GM19240 (cell line): Measurements from ENCODE around the gene YY1AP1.
"Not testable (repeated sequence)": the region's sequence is repeated elsewhere in the genome, so short reads cannot be mapped to it uniquely, and the experiment has no call there.

Experiments used
- DNase-seq: peaks from one replicate; pipeline ENCODE4 v3.0.0; 2011; ENCODE audit warnings: low spot score; ENCODE audit not compliant: insufficient read length

YY1AP1 gene

DNA sequence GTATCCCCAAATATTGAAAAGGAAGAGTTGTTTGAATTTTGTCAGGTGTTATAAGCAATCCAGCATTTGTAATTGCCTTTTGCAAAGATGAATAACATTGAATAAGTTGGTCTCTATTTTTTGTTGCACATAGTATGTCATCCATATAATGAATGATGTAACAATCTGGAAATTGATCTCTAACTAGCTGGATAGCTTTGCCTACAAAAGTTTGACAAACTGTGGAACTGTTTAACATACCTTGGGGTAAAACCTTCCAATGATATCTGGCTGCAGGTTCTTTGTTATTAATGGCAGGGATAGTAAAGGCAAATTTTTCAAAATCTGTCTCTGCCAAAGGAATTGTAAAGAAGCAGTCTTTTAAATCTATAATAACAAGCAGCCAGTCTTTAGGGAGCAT lies 8.0 kb upstream of the YY1AP1 start:
- DNase-seq = no peak

DNA sequence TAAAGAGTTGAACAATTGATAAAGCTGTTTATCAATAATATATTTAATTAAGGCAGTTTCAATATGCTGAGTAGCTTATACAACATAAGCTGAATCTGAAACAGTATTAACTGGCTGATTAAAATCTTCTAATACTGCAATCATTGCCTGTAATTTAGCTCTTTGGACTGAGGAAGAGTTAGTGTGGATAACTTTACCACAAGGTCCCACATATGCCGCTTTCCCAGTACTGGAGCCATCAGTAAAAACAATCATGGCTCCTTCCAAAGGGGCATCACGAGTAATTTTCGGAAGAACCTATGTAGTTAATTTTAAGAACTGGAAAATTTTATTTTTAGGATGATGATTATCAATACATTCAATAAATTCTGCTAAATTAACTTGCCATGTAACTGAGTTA lies 7.0 kb upstream of the YY1AP1 start:
- no peak for DNase-seq

DNA sequence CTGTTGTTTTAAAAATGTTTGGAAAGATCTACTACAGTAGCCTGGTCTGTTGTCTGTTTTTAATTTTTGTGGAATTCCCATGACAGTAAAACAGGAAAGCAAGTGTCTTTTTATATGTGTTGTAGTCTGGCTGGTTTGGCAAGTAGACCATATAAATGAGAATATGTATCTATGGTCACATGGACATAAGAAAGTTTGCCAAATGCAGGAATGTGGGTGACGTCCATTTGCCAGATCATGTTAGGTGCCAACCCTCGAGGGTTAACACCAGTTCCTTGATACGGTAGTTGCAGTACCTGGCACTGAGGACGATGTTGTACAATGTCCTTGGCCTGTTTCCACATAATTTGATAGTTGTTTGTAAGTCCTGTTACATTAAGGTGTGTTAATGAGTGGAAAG lies 6.5 kb upstream of the YY1AP1 start:
- no peak for DNase-seq

DNA sequence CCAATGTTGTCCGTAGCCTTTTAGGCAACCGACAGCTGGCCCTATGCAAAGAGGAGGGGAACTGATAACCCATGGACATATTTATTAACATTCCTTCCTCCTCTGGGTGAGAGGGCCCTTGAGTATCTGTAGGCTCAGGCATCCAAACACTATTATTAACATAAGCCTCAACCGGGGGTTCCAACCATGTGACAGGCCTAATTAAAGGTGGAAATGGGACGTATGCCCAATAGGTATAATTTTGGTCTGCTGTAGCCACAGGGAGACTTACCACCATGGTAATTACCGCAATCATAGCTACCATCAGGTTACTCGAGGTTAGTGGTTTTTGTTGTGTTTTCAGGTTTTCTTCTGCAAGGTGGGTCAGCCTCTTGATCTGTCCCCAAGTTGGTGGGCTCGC lies 5.6 kb upstream of the YY1AP1 start:
- DNase-seq = no peak

DNA sequence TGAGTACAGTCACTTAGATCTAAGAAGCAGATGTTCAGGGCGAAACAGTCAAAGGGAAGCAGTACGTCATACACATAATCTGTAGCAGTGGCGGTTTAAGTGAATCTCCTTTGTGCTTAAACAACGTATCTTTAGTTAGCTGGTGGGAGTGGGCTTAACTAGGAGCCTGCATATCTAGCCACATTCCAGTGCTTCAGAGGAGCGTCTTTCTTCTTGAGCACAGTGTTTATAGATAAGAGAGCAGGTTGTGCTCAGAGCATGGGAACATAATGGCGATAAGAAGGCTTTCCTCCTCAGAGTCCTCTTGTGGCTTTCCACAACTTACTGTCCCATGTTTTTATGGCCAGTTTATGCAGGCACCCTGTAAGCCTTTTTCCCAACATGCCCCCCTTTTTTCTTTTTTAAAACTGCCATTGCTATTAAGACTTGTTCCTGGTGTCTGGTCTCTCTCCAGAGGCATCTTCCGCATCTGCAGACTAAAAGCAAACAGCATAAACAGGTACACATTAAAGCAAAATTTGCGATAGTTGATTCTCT lies 3.5 kb upstream of the YY1AP1 start:
- no peak for DNase-seq

DNA sequence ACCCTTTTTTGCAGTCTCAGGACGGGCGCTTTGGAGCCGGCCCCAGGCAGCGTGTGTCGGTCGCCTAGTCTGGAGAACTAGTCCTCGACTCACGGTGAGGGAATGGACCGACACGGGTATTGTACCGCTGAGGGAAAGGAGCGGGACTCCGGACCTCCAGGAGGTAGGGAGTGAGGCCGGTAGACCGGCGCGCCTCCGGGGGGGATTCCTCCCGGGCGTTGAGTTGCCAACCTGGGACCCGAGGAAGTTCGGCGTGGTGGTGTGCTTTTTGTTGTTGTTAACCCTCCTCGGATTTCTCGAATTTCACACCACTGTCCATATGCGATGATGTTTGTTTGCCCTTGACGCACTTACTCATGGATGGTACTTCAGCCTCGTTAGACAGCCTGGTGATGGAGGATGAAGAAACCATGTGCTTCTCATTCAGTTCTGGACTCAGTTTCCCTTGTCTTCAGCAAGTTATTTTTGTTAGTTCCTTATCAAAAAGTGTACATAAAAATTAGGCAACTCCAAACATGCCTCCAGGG lies 570 bp upstream of the YY1AP1 start, which contains the start of gene DAP3:
Gene DAP3 (plus strand): TSS at position 11 of the 527 bp plus-strand sequence. CDS start 20,689 bp downstream, outside the sequence.
- DNase-seq = peak; percentile 58

DNA sequence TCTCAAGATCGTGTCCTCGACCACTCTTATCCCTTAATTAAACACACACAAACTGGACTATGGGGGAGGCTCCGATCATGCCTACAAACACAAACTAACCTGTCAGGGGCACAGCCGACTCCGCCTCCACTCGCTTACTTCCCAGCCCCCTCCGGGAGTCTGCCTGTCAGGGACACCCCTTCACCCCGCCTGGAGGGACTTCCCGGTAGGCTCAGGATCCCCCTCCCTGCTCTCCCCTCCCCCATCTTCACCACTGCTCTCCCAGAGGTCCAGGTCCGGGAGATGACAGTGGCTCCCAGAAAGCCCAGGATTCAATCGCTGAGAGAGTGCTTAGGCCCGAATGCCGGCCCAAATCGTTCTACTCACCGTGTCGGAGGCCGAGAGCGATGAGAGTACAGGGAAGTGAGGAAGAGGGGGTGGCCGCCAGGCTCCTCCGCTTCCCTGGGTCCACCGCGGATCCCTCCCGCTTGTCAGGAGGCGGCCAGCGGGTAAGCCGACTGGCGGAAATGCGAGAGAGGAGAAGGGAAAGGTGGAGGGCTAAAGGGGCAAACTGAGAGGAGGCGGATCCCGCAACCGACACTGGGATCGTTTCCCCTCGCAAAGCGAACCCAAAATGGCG lies 760 bp downstream of the YY1AP1 start:
- not testable (repeated sequence) for DNase-seq

DNA sequence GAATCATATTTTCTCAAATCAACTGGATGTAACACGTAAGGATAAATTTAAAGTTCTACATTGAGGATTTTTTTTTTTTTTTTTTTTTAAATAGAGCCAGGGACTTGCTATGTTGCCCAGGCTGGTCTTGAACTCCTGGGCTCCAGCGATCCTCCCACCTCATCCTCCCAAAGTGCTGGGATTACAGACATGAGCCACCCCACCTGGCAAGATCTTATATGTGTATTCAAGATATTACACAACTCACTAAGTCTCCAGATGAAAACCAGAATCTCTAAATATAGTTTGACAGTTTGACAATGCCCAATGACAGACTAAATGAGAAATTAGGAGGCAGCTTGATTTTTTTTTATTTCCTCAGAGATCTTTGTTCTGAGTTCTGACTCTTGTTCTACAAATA lies 6.8 kb downstream of the YY1AP1 start:
- DNase-seq = no peak

DNA sequence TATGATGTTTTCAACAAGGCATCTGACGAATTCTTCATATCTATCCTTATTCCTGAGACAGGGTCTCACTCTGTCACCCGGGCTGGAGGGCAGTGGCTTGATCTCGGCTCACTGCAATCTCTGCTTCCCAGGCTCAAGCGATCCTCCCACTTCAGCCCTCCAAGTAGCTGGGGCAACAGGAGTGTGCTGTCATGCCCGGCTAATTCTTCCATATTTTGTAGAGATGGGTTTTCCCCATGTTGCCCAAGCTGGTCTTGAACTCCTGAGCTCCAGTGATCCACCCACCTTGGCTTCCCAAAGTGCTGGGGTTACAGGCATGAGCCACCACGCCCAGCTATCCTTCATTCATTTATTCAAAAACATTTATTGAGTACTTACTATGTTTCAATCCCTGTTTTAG lies 8.0 kb downstream of the YY1AP1 start:
- DNase-seq = no peak

DNA sequence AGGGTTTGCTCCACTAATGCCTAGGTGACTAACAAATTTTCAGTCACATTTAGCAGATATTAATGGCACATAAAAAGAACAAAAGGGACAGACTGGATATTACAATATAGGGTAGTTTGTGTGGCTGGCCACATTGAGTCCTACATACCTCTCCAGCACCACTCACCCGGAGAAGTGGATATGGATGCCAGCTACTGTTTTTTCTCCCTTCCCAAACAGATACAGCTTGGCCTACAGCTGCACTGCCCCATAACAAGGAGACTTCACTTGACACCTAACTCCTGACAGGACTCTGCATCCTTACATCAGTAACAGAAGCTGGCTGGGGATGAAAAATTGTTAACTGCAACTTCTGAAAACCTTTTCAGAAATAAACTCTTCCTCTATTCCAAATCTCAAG lies 9.6 kb downstream of the YY1AP1 start:
- DNase-seq = not testable (repeated sequence)

DNA sequence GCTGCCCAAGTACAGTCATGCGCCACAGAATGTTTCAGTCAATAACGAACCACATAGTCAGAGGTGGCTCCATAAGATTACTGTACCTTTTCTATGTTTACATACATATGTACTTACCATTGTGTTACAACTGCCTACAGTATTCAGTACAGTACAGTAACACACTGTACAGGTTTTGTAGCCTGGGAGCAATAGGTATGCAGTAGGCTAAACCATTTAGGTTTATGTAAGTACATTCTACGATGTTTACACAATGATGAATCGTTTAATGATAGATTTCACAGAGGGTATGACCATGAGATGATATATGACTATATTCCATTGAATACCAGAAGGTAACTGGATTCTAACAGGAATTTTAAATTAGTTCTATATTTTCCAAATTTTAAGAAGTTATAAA lies 10.5 kb downstream of the YY1AP1 start:
- no peak for DNase-seq

DNA sequence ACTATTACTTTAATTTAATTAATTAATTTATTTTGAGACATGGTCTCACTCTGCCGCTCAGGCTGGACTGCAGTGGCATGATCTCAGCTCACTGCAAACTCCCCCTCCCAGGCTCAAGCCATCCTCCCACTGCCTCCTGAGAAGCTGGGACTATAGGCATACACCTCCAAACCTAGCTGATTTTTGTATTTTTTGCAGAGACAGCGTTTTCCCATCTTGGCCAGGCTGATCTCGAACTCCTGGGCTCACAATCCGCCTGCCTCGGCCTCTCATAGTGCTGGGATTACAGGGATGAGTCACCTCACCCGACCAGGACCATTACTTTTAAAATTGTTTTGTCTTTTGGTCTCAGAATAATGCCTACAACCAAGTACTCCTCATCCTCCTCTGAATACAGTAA lies 15.6 kb downstream of the YY1AP1 start:
- no peak for DNase-seq

DNA sequence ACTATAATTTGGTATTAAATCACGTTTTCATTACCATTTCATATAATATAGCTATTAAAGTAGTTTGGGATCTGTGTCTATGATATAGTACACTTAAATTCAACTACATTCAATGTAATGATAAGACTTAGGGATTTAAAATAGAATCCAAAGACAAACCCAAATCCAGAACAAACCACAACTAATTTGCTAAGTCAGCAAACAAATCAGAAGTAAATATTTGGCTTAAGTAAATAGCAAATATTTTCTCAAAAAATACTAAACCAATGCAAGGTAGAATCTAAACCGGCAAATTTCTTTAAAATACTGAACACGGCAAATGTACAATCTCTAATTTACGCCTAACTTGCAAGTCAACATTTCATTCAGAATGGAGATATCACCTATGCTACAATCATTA lies 16.8 kb downstream of the YY1AP1 start:
- no peak for DNase-seq

DNA sequence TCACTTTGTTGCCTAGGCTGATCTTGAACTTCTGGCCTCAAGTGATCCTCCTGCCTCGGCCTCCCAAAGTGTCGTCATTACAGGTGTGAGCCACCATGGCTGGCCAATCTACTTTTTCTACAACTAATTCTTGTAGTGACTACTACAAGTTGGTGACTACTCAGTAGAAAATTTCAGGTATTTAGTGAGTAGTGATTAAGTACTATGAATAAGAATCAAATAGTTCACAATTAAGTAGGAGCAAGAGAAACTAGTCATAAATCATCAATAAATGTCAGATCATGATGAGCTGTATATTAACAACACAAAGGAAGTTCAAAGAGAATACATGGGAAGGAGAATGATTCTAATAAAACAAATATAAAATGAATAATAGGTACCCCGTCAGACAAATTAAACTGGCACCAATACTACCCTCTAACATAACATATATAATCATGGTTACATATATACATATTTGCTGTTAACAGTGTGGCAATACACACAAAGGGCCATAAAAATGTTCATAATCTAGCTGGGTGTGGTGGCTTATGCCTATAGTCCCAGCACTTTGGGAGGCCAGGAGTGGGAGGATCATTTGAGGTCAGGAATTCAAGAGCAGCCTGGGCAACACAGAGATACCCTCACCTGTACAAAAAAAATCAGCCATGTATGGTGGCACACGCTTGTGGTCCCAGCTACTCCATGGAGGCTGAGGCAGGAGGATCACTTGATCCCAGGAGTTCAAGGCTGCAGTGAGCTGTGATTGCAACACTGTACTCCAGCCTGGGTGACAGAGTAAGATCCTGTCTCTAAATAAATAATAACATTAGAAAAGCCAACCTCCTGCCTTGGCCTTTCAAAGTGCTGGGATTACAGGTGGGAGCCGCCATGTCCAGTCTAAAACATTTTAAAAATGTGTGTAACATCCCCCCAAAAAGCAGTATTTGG lies 19.1 kb downstream of the YY1AP1 start:
- DNase-seq = no peak

DNA sequence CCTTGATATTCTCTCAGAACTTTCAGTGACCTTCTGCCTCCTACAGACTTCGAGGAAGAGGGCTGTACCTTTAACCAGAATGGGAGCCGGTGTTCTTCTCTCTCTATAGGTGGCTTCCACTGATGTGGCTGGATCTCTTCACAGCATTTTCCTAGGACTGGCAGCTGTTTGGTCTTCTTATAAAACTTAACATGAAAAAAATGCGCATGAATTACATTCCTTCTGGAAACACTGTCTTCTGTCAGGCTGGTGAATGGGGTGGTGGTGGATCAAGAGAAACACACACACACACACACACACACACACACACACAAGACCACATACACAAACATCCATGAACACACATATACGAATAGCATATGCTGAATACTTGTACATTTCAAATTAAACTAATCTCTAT lies 27.3 kb downstream of the YY1AP1 start:
- not testable (repeated sequence) for DNase-seq

DNA sequence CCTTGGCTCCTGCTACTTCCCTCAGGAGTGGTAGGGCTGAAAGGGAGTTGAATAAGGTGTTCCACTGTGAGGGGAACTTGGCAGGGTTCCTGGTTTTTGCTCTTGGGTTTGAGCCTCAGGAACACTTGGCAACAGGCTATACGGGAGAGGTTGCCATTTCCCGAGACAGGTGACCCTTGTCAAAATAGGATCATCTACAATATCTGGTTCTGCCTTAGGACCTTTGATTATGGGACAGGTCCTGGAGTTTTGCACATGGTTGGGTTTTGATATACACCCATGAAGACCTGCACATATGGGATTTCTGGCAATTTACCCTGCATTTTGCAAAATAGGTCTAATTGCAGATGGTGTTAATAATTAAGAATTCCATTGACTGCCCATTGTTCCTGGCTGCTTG lies 31.1 kb downstream of the YY1AP1 start:
- DNase-seq = no peak

DNA sequence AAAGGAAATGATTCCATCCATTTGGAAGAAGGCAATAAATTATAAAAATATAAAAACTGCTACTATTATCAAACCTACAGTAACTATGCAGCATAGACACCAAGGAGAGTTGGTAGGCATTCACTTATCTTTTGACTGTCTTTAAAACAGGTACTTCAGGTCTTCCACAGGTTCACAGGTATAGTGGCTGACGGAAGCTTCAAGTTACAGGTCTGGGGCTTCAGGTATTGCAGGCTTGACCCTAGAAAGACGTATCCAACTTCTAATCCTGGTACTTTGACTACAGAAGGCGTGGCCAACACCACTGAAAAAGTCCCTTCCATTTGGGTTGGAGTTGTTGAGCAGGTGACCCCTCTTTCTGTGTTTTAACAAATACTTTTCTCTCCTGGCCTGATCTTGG lies 35.6 kb downstream of the YY1AP1 start:
- DNase-seq = no peak

DNA sequence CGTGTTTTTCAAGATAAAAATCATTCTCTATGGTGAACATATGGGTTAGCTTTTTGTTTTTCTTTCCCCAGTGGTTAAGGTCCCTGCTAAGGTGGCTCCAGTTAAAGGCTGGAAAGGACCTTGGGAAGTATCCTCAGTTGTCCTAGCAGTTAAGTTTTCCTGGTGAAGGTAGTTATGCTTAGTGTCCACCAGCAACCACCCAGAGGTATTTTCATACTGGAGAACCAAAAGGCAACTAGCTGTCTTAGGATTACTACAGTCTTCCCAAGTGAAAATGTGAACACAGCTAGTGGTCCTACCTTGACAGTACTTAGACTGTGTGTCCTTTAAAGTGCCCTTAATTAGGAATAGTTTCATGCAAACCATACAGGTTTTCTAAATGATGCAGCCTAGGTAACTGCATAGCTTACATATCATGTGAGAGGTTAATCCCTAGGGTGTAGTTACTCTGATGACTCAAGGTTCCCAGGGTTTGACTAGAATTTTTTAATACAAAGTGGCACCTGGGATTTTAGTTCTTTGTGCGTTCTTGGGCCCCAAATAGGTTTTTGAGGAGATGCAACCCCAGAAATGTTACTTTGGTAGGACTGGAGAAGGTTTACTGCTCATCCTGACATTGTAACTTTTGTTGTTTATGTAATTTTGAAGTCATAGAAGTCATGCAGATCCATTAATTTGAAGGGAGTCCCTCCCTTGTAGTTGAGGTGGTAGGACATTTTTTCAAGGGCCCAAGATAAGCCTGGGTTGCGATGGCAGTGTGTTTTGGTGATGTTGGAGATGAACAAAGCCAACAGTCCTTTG lies 36.5 kb downstream of the YY1AP1 start:
- DNase-seq = no peak

DNA sequence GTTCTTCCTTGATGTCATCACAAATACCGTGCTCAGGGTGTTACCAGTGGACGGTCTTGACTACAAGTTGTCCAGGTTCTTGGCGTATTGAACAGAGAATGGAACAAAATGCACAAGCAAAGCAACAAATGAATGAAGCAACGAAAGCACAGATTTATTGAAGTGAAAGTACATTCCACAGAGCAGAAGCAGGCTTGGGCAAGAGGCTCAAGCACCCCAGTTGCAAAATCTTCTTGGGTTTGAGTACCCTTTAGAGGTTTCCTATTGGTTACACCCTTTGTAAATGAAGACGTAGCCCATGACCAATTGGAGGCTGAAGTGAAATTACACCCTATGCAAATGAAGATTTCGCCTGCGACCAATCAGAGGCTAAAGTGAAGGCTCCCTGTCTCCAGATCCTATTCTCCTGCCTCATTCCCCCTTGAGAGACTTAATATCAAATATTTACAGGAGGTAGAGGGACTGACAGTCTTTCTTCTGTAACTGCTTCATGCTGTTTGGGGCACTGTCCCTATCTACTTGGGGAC lies 38.3 kb downstream of the YY1AP1 start:
- DNase-seq = no peak

DNA sequence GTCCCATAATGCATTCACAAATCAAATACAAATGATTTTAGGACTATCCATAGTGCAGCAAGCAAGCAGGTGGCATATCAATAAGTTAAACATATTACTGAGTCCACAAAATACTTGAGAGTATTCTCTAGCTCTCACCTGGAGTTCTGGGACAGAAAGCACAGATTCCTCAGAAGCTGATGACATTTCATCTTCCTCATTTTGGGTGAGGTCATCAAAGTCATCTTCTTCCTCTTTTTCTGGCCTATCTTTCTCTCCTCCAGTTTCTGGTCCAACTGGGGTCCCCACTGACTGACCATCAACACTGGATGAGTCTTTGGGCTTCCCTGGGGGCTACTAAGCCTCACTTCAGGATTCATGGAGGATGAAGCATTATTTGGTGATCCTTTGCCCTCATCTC lies 38.9 kb downstream of the YY1AP1 start:
- DNase-seq = no peak
